ENCODE measurements around the gene NNT. TPM values are rescaled to one million over a fixed set of nuclear protein-coding genes. Genes with fewer than 3 reads are reported as not detected.
A peak's percentile ranks its signal among the peaks of the same experiment; 100 is the strongest.
"Not testable (repeated sequence)": the region's sequence is repeated elsewhere in the genome, so short reads cannot be mapped to it uniquely, and the experiment has no call there.

Gene NNT
- total and polyA plus RNA-seq, 9 of the 15 experiments (the other 6 are each of a cell fraction or from before 2014, with no cell fraction given) = 21.9 to 68.6 (median 42.2) TPM

DNA sequence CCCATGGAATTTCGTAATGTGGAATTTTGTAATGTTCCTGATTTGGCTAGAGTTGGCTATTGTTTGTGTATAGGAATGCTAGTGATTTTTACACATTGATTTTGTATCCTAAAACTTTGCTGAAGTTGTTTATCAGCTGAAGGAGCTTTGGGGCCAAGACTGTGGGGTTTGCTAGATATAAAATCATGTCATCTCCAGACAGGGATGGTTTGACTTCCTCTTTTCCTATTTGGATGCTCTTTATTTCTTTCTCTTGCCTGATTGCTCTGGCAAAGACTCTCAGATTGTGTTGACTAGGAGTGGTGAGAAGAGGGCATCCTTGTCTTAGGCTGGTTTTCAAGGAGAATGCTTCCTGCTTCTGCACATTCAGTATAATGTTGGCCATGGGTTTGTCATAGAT lies 91.0 kb downstream of the NNT start:
- Histone ChIP-seq H2AFZ (ENCODE audit: low read depth, low read length) (no peak overlapping the region), H4K20me1 (replicated peaks; ENCODE audit: control insufficient read depth, insufficient read depth, low read length) (no peaks in the 10 kb centered on the region), H3K4me2 (ENCODE audit: insufficient read depth, low read length) (no peak overlapping the region), H3K9me1 (ENCODE audit: control insufficient read depth, insufficient read depth, low read length) (no peaks in the 10 kb centered on the region), H3K27me3 (ENCODE audit: control insufficient read depth in 2 of 2, insufficient read depth in 2 of 2, low read length in 2 of 2) (no peaks in the 10 kb centered on the region), H3K4me1 (replicated peaks in 1 of 2; ENCODE audit: control insufficient read depth in 2 of 2, insufficient read depth in 2 of 2, low read length in 2 of 2) (no peaks in the 10 kb centered on the region), H3K9ac (ENCODE audit: insufficient read depth in 1 of 2, low read depth in 2 of 2, low read length in 2 of 2) (no peak overlapping the region), H3K9me3 (replicated peaks; ENCODE audit: control insufficient read depth, insufficient read depth, low read depth, low read length) (no peaks in the 10 kb centered on the region), H3K79me2 (ENCODE audit: control insufficient read depth, insufficient read depth, low read length) (no peaks in the 10 kb centered on the region), H3K27ac (ENCODE audit: extremely low read depth, low read depth, low read length) (no peak overlapping the region), H3K36me3 (ENCODE audit: control insufficient read depth, insufficient read depth, low read length) (no peaks in the 10 kb centered on the region), H3K4me3 (no peak overlapping the region)
- ChIA-PET POLR2A (interaction anchor here (0.7 kb wide), 1 partner anchor 1284 kb away, joined by 3 read pairs; no protein-coding TSS in a partner anchor), CTCF (ENCODE audit: low intra/inter-chr PET ratio) (no interaction called here)
- no TSS peak for BruUV-seq (replicated peaks)
- WGBS (ENCODE audit: insufficient coverage, low coverage, missing lambda C conversion rate) = 57% methylated on average over 1 of the region's 1 CpG
- FAIRE-seq (no peak), DNase-seq (ENCODE audit: extremely low read depth in 1 of 4, low spot score in 3 of 4) (no peak), ATAC-seq (no peak)
- peak; percentile 53; the same call in 1 of the 2 replicates for TF ChIP-seq SPI1 (IDR thresholded peaks at IDR 0.05; ENCODE audit: borderline replicate concordance, low read depth, low read length)
- TF ChIP-seq, protein P1, sequence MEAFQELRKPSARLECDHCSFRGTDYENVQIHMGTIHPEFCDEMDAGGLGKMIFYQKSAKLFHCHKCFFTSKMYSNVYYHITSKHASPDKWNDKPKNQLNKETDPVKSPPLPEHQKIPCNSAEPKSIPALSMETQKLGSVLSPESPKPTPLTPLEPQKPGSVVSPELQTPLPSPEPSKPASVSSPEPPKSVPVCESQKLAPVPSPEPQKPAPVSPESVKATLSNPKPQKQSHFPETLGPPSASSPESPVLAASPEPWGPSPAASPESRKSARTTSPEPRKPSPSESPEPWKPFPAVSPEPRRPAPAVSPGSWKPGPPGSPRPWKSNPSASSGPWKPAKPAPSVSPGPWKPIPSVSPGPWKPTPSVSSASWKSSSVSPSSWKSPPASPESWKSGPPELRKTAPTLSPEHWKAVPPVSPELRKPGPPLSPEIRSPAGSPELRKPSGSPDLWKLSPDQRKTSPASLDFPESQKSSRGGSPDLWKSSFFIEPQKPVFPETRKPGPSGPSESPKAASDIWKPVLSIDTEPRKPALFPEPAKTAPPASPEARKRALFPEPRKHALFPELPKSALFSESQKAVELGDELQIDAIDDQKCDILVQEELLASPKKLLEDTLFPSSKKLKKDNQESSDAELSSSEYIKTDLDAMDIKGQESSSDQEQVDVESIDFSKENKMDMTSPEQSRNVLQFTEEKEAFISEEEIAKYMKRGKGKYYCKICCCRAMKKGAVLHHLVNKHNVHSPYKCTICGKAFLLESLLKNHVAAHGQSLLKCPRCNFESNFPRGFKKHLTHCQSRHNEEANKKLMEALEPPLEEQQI (IDR thresholded peaks at IDR 0.05) = no peak
- intact Hi-C loops (cut with micrococcal nuclease) (no loop called here), in situ Hi-C loops (cut with MboI) (no loop called here)

DNA sequence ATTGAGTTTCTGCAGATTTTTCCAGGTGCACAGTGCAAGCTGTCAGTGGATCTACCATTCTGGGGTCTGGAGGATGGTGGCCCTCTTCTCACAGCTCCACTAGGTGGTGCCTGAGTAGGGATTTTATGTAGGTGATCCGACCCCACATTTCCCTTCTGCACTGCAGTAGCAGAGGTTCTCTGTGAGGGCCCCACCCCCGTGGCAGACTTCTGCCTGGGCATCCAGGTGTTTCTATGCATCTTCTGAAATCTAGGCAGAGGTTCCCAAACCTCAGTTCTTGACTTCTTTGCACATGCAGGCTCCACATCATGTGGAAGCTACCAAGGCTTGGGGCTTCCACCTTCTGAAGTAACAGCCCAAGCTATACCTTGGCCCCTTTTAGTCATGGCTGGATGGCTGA lies 93.5 kb downstream of the NNT start:
- H3K27ac ChIP-seq (ENCODE audit: extremely low read depth, low read depth, low read length); CTCF ChIA-PET (ENCODE audit: low intra/inter-chr PET ratio); H3K9me3 ChIP-seq (replicated peaks; ENCODE audit: control insufficient read depth, insufficient read depth, low read depth, low read length); H3K4me2 ChIP-seq (ENCODE audit: insufficient read depth, low read length); H3K9ac ChIP-seq (ENCODE audit: insufficient read depth in 1 of 2, low read depth in 2 of 2, low read length in 2 of 2); H3K4me3 ChIP-seq; FAIRE-seq; ATAC-seq; BruUV-seq (replicated peaks); H3K27me3 ChIP-seq (ENCODE audit: control insufficient read depth in 2 of 2, insufficient read depth in 2 of 2, low read length in 2 of 2); H2AFZ ChIP-seq (ENCODE audit: low read depth, low read length); intact Hi-C loops (cut with micrococcal nuclease); H3K36me3 ChIP-seq (ENCODE audit: control insufficient read depth, insufficient read depth, low read length); H3K79me2 ChIP-seq (ENCODE audit: control insufficient read depth, insufficient read depth, low read length); H4K20me1 ChIP-seq (replicated peaks; ENCODE audit: control insufficient read depth, insufficient read depth, low read length); in situ Hi-C loops (cut with MboI); H3K4me1 ChIP-seq (replicated peaks in 1 of 2; ENCODE audit: control insufficient read depth in 2 of 2, insufficient read depth in 2 of 2, low read length in 2 of 2); H3K9me1 ChIP-seq (ENCODE audit: control insufficient read depth, insufficient read depth, low read length): not testable (repeated sequence)
- POLR2A ChIA-PET = interaction anchor here (0.8 kb wide), 1 partner anchor 9 kb away, joined by 3 read pairs; no protein-coding TSS in a partner anchor
- 85% methylated on average over 2 of the region's 2 CpGs for WGBS (ENCODE audit: insufficient coverage, low coverage, missing lambda C conversion rate)
- peak in 1 of 4 experiments; percentile 8 for DNase-seq (ENCODE audit: extremely low read depth in 1 of 4, low spot score in 3 of 4)
- TF ChIP-seq CBX5 (IDR thresholded peaks at IDR 0.05; ENCODE audit: borderline replicate concordance, low read depth) (peak; percentile 81), CBX3 (IDR thresholded peaks at IDR 0.05; ENCODE audit: borderline replicate concordance in 1 of 2, low read length in 2 of 2) (peak in 1 of 2 experiments; percentile 62; a peak in 1 of 3 replicates), ZFP36 (IDR thresholded peaks at IDR 0.05; ENCODE audit: low read depth, low read length, partially characterized antibody) (peak; percentile 43), TRIM28 (IDR thresholded peaks at IDR 0.05) (peak; percentile 55; the same call in 1 of the 2 replicates)

Data from K562 (cell line).